ENCODE results near the gene SRRM4. TPM values are rescaled to one million over a fixed set of nuclear protein-coding genes. Genes with fewer than 3 reads are reported as not detected.

Gene SRRM4
- total RNA-seq, 1 experiment from 2014 or later, result 0.02 TPM

GRCh38 chr12:119211884-119212283, 230.5 kb downstream of the SRRM4 start:
- ChIA-PET RAD21 (ENCODE audit: low non-redundant PET in 1 of 2, low total read pairs in 2 of 2, uncharacterized antibody in 2 of 2, unreplicated experiment in 2 of 2) (no interaction called here), CTCF (no interaction called here), POLR2A (no interaction called here)
- BruUV-seq (replicated peaks), result no TSS peak
- Histone ChIP-seq H3K79me2 (ENCODE audit: insufficient read depth, low read length) (no peaks in the 10 kb centered on the region), H3K36me3 (ENCODE audit: control insufficient read depth in 1 of 2, insufficient read depth in 2 of 2, low read length in 2 of 2) (no peaks in the 10 kb centered on the region), H3K4me2 (ENCODE audit: low read length) (no peak overlapping the region), H3K4me1 (ENCODE audit: control insufficient read depth in 1 of 2, insufficient read depth in 2 of 2, low read length in 2 of 2) (no peaks in the 10 kb centered on the region), H3K9ac (ENCODE audit: low read length) (no peak overlapping the region), H3K4me3 (replicated peaks in 1 of 2; ENCODE audit: low read depth in 1 of 2, low read length in 2 of 2) (no peak overlapping the region), H3K9me3 (ENCODE audit: control insufficient read depth in 1 of 2, insufficient read depth in 1 of 2, low read depth in 1 of 2, low read length in 2 of 2) (no peaks in the 10 kb centered on the region), H4K20me1 (ENCODE audit: insufficient read depth) (no peaks in the 10 kb centered on the region), H3K9me2 (ENCODE audit: insufficient read depth) (no peaks in the 10 kb centered on the region), H2AFZ (ENCODE audit: low read depth, low read length, poor library complexity, severe bottlenecking) (no peak overlapping the region), H3K27ac (ENCODE audit: low read depth, low read length) (no peak overlapping the region), H3K27me3 (ENCODE audit: insufficient read depth, low read length) (peaks cover 19% of the 10 kb centered on the region)
- ATAC-seq (no peak), DNase-seq (ENCODE audit: low read depth, low spot score) (no peak)
- intact Hi-C loops (cut with micrococcal nuclease), result no loop called here
- TF ChIP-seq CEBPB (IDR thresholded peaks at IDR 0.05; ENCODE audit: low read depth), result no peak
- no peak for TF ChIP-seq ZFX (IDR thresholded peaks at IDR 0.05)
- no peak for TF ChIP-seq YY1 (IDR thresholded peaks at IDR 0.05; ENCODE audit: extremely low read depth, insufficient replicate concordance, low read depth, low read length)
- TF ChIP-seq ELF1 (IDR thresholded peaks at IDR 0.05; ENCODE audit: borderline replicate concordance, low read depth), result no peak
- no peak for TF ChIP-seq POLR2AphosphoS5 (IDR thresholded peaks at IDR 0.05; ENCODE audit: low read depth, low read length)
- TF ChIP-seq CBX3 (IDR thresholded peaks at IDR 0.05; ENCODE audit: low read depth), result no peak
- TF ChIP-seq JUND (IDR thresholded peaks at IDR 0.05), result no peak
- no peak for TF ChIP-seq MAX (IDR thresholded peaks at IDR 0.05)

Other genes with a start within 250 kb of the SRRM4 start
- 3.5 TPM for gene HSPB8, start 197.4 kb downstream of the SRRM4 start, total RNA-seq (2021; ENCODE audit: unreplicated experiment)

All from HCT116 (cell line).